ENCODE measurements around the gene GMFB. TPM values are rescaled to one million over a fixed set of nuclear protein-coding genes. Genes with fewer than 3 reads are reported as not detected.

Gene GMFB
- total RNA-seq, 2 experiments from 2014 or later: 29.7 to 31.2 TPM

DNA sequence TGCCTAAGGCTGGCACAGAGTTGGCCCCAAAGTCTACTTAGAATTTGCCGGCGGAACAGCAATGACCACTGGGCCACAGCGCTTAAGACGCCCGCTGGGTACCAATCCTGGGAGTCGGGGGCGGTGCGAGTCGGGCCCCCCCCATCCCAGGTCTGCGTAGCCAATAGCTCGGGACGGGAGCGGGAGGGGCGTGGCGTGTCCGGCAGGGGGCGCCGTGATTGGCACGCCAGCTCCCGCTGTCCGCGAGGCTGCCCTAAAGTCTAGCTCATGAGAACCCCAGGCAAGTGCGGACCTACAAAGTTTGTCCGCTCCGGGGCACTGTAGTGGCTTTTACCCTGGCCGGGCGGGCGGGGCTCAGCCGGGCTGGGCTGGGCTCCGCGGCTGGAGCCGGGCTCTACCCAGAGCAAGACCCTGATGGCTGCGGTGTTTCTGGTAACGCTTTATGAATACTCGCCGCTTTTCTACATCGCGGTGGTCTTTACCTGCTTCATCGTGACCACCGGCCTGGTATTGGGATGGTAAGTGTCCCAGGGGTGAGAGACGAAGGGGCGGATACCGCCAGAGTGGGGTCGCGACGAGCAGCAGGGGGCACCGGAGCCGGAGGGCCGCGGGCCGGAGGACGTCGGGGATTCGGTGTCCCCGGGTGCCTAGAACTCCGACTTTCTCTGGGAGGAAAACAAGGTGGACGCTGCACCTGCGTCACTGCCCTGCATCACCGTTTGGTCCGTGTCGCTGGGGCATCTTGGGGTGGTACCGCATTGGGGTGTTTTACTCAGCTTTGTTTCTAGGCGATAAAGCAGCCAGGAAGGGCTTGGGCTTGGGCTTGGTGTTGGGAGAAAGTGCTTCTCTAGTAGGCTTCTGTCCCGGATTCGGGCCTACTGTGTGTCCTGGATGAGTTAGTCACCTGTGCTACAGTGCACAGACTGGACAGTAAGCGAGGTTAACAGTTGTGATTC, 21.0 kb upstream of the GMFB start, which contains the start of gene CGRRF1:
TSS of gene CGRRF1 (plus strand) at position 361 of the 956 bp plus-strand sequence. CDS start at position 415, 54 bp downstream.
- H3K27me3 Mint-ChIP-seq: peaks cover 5% of the 10 kb centered on the region
- peaks cover 26% of the 10 kb centered on the region for H3K4me1 Mint-ChIP-seq
- peak within 1 kb of the TSS; percentile 84 for H3K27ac Mint-ChIP-seq
- peak within 1 kb of the TSS; percentile 87 for H3K4me3 Mint-ChIP-seq
- CTCF ChIA-PET: interaction anchor here (0.8 to 3.8 kb wide), 13 partner anchors 10 to 297 kb away, joined by 3 to 16 read pairs (median 4); partner anchors contain the start of genes CDKN3 and GMFB
- DNase-seq: peak; percentile 98
- no peaks in the 10 kb centered on the region for H3K9me3 Mint-ChIP-seq (ENCODE audit: low read depth)
- H3K36me3 Mint-ChIP-seq: peaks cover 3% of the 10 kb centered on the region
- peak; percentile 99 for ATAC-seq

DNA sequence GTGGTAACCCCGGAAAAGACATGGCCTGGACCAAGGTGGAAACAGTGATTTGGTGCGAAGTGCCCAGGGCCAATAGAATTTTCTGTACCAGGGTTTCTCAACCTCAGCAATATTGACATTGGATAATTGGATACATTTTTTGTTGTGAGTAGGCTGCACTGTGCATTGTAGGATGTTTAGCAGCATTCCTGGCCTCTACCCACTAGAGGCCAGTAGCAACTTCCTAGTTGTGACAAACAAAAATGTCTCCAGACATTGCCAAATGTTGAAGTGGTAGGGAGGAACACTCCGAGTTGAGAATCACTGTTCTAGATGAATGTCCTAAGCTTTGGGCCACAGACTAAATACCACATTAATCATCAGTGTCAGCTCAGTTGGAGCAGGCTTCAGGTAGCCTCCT, 14.7 kb upstream of the GMFB start:
- Mint-ChIP-seq H3K4me3 (no peak overlapping the region), H3K27me3 (peaks cover 26% of the 10 kb centered on the region), H3K9me3 (ENCODE audit: low read depth) (no peaks in the 10 kb centered on the region), H3K4me1 (peaks cover 4% of the 10 kb centered on the region), H3K27ac (no peak overlapping the region), H3K36me3 (no peaks in the 10 kb centered on the region)
- CTCF ChIA-PET: interaction anchor here (0.7 to 1.6 kb wide), 4 partner anchors 13 to 1701 kb away, joined by 3 to 4 read pairs (median 4); partner anchors contain the start of gene MAPK1IP1L
- no peak for ATAC-seq
- no peak for DNase-seq

DNA sequence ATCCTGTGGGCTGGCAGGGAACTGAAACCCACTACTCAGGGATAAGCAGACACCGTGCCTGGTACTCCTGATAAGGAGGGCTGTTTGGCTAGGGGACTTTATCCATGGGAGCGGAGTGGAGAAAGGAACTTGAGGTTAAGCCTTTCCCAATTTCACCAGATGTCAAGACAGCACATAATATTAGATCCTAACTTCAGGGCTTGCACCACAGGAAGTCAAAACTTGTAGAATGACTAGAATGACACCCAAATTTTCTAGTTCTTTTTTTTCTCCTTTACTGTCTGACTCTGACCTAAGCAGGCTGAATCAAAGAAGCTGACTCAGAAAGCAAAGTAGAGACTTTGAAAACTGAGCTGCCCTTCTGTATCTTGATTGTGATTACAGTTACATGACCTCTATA, 13.8 kb upstream of the GMFB start:
- DNase-seq: no peak
- Mint-ChIP-seq H3K27ac (no peak overlapping the region), H3K4me1 (peaks cover 4% of the 10 kb centered on the region), H3K9me3 (ENCODE audit: low read depth) (no peaks in the 10 kb centered on the region), H3K27me3 (peaks cover 31% of the 10 kb centered on the region), H3K36me3 (no peaks in the 10 kb centered on the region), H3K4me3 (no peak overlapping the region)
- CTCF ChIA-PET: interaction anchor here (0.7 to 1.6 kb wide), 2 partner anchors 12 to 1702 kb away, joined by 3 to 4 read pairs; no protein-coding TSS in a partner anchor
- ATAC-seq: peak; percentile 23

DNA sequence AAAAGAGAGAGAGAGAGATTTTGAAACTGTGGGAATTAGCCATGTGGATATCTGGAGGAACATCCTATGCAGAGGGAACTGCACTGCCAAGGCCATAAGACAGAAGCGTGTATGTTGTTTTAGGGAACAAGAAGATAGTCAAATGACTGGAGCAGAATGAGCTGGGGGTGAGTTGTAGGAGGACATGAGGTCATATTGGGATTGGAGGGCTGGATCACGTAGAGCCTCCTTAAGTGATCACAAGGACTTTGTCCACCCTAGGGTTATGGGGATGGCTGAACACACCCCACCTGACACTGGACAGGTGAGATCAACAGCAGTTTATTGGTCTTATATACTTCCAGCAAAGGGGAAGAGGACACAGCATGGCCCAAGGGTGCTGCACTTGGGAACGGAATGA, 12.7 kb upstream of the GMFB start:
- Mint-ChIP-seq H3K27me3 (peaks cover 31% of the 10 kb centered on the region), H3K27ac (no peak overlapping the region), H3K9me3 (ENCODE audit: low read depth) (no peaks in the 10 kb centered on the region), H3K36me3 (no peaks in the 10 kb centered on the region), H3K4me3 (no peak overlapping the region), H3K4me1 (peaks cover 4% of the 10 kb centered on the region)
- DNase-seq (no peak), ATAC-seq (no peak)
- CTCF ChIA-PET: interaction anchor here (0.7 kb wide), 1 partner anchor 184 kb away, joined by 4 read pairs; no protein-coding TSS in a partner anchor

DNA sequence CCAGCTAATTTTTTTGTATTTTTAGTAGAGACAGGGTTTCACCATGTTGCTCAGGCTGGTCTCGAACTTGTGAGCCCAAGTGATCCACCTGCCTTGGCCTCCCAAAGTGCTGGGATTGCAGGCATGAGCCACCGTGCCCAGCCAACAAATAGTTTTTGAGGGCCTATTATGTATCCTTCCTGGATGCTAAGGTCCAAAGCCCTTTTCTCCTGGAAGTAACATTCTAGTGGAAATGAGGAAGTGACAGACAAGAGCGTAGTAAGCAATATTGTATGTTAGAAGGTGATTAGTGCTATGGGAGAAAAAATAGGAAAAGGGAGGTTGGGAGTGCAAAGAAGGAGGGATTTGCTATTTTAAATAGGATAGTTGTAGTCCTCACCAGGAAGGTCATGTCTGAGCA, 12.0 kb upstream of the GMFB start:
- Mint-ChIP-seq H3K4me3 (no peak overlapping the region), H3K9me3 (ENCODE audit: low read depth) (no peaks in the 10 kb centered on the region), H3K27ac (no peak overlapping the region), H3K27me3 (peaks cover 31% of the 10 kb centered on the region), H3K4me1 (peaks cover 5% of the 10 kb centered on the region), H3K36me3 (no peaks in the 10 kb centered on the region)
- ATAC-seq: no peak
- DNase-seq: no peak
- CTCF ChIA-PET: interaction anchor here (1.9 kb wide), 1 partner anchor 8 kb away, joined by 7 read pairs; the partner anchor contains the start of gene CGRRF1

DNA sequence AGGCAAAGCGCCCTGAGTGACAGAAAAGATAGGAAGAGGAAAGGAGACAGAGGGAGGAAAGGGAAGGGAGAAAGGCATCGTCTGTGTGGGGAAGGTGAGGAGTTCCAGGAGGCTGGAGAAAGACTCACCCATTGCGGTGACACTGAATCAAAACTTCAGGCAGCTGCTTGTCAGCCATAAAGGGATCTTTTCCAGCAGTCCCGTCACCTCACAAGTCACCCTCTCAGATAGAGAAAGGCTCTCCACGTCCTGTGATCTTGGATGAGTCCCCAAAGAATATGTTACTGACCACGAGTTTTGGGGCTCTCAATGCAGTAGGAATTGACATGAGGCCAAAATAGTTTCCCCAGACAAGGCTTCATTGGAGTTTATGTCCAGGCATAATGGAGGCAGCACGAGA, 9.8 kb upstream of the GMFB start:
- CTCF ChIA-PET: no interaction called here
- H3K9me3 Mint-ChIP-seq (ENCODE audit: low read depth): no peaks in the 10 kb centered on the region
- ATAC-seq (no peak), DNase-seq (no peak)
- H3K4me3 Mint-ChIP-seq: no peak overlapping the region
- H3K4me1 Mint-ChIP-seq: peaks cover 5% of the 10 kb centered on the region
- no peak overlapping the region for H3K27ac Mint-ChIP-seq
- peaks cover 27% of the 10 kb centered on the region for H3K27me3 Mint-ChIP-seq
- no peaks in the 10 kb centered on the region for H3K36me3 Mint-ChIP-seq

DNA sequence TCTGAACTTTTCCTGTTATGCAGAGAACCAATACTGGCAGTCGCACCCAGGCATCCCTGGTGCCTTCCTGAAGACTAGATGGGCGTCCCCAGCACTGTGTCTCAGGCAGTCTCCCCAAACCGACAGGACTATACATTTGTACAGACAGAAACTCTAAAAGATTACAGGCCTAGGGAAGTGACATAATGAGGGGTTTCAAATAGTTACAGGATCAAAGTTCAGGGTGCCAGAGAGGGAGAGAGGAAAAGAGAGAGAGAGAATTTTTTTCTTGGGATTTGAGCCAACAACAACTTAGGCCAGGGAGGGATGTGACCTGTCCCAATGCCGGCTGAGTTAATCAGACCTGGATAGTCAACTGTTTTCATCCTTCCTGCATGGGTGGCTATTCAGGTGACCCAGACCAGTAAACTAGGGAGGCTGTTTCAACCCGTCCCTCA, 9.3 kb upstream of the GMFB start:
- Mint-ChIP-seq H3K27me3 (peaks cover 27% of the 10 kb centered on the region), H3K27ac (no peak overlapping the region)
- no peak for ATAC-seq

DNA sequence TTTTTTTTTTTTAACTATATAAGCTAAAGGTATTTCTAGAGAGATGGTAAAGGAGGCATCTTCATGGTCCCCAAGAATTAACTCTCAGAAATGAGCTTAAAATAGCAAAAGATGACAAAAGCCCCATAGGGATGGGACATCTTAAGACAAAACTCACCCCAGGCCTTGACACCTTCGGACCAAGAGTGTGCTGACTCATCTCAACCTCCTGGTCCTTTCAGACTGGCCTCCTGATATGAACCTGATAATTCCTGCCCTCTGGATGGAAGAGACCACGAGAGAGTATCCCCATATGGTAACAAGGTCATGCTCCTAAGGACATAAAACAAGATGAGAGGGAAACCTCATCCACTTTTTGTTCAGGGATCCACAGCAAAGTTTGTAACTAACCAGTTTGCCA, 8.4 kb upstream of the GMFB start:
- H3K4me1 Mint-ChIP-seq: peaks cover 1% of the 10 kb centered on the region
- DNase-seq (no peak), ATAC-seq (no peak)
- no peaks in the 10 kb centered on the region for H3K36me3 Mint-ChIP-seq
- H3K4me3 Mint-ChIP-seq: no peak overlapping the region
- H3K27me3 Mint-ChIP-seq: peaks cover 23% of the 10 kb centered on the region
- H3K27ac Mint-ChIP-seq: no peak overlapping the region
- CTCF ChIA-PET: interaction anchor here (1.0 to 1.9 kb wide), 2 partner anchors 12 to 308 kb away, joined by 3 to 7 read pairs; partner anchors contain the start of gene CGRRF1
- no peaks in the 10 kb centered on the region for H3K9me3 Mint-ChIP-seq (ENCODE audit: low read depth)

More for the DNA sequence above, 9.3 kb upstream of the GMFB start:
- Mint-ChIP-seq H3K9me3 (ENCODE audit: low read depth) (no peaks in the 10 kb centered on the region), H3K4me1 (peaks cover 5% of the 10 kb centered on the region), H3K36me3 (no peaks in the 10 kb centered on the region), H3K4me3 (no peak overlapping the region)
- CTCF ChIA-PET: no interaction called here
- DNase-seq: no peak

DNA sequence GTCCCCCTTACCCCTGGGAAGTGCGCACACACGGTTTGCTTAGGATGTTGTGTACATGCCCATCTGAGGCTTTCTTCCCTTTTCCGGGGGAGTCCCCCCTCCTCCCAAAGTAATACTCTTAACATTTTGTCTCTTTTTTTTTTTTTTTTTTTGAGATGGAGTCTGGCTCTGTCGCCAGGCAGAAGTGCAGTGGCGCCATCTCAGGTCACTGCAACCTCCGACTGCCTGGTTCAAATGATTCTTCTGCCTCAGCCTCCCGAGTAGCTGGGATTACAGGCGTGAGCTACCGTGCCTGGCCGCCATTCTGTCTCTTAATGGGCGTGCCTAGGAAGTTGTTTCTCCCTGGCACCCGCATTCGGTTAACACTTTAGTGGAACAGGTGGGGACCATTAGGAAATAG, 4.5 kb upstream of the GMFB start:
- CTCF ChIA-PET: interaction anchor here (0.7 to 2.0 kb wide), 3 partner anchors 11 to 193 kb away, joined by 3 to 5 read pairs (median 4); partner anchors contain the start of gene CGRRF1
- H3K4me3 Mint-ChIP-seq: no peak overlapping the region
- ATAC-seq: no peak

DNA sequence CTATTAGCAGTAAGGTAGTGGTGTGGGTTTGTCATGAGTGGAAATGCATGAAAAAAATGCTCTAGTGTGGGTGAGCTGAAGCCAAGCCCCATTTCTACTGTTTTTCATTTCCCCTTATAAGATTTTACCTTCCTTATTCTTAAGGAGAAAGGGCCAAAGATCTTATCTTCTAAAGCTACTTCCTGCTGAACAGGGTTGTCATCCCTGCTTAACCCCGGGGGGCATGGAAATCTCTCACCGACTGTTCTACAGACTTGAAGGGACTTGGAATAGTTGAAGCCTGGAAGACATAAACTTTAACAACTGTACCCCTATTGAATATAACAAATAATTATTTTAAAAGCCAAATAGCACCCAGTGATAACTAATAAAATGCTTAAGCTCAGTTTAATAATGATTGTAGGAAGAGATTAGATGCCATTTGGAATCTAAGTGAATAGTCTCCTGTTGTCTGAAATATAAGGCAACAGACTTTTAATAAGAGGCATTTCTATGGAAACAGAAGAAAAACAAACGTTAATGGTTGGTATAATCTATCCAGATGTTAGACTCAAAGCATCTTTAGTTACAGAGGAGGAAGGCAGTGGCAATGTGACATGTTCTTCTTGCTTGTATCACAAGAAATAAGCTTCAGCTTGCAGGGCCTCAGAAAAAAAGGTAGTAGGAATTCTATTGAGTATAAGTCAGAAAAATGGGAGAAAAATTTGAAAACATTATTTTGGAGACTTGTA, 1.8 kb upstream of the GMFB start:
- CTCF ChIA-PET: interaction anchor here (1.7 kb wide), 2 partner anchors 13 to 284 kb away, joined by 4 to 5 read pairs; no protein-coding TSS in a partner anchor
- Mint-ChIP-seq H3K36me3 (peaks cover 6% of the 10 kb centered on the region), H3K4me1 (peaks cover 37% of the 10 kb centered on the region), H3K4me3 (no peak overlapping the region), H3K27me3 (no peaks in the 10 kb centered on the region), H3K27ac (no peak overlapping the region), H3K9me3 (ENCODE audit: low read depth) (no peaks in the 10 kb centered on the region)
- ATAC-seq (no peak), DNase-seq (no peak)

More for the DNA sequence above, 4.5 kb upstream of the GMFB start:
- DNase-seq: no peak
- peaks cover 3% of the 10 kb centered on the region for H3K27me3 Mint-ChIP-seq
- H3K36me3 Mint-ChIP-seq: no peaks in the 10 kb centered on the region
- no peak overlapping the region for H3K27ac Mint-ChIP-seq
- peaks cover 15% of the 10 kb centered on the region for H3K4me1 Mint-ChIP-seq
- H3K9me3 Mint-ChIP-seq (ENCODE audit: low read depth): no peaks in the 10 kb centered on the region

DNA sequence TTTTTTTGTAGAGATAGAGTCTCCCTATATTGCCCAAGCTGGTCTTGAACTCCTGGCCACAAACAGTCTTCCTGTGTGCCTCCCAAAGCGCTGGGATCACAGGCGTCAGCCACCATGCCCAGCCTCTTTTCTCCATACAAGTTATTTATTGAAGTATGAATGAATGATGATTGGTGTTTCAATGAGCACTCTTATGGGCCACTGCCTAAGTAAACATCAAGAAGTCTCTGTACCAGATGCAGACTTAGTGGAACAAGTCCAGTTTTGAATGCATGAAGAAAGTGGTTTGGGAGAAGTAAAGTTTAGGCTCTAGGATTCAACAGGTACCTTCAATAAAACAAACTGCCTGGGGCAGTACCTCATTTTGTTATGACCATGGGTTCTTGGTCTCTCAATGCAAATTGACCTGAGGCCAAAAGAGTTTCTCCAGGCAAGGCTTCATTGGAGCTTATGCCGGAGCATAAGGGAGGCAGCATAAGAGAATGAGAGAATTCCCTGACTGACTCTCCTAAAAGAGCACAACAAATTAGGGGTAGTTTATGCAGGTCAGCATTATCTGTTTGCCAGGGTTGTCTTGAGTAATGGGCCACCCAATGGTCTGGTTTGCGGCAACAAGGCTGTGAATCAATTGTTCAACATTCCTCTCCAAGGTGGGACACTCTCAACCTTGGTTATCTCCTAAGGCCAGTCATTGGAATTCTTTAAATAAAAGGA, 1.1 kb upstream of the GMFB start:
- H3K36me3 Mint-ChIP-seq: peaks cover 6% of the 10 kb centered on the region
- ATAC-seq: no peak
- no peaks in the 10 kb centered on the region for H3K27me3 Mint-ChIP-seq
- CTCF ChIA-PET: interaction anchor here (1.0 to 1.9 kb wide), 5 partner anchors 13 to 284 kb away, joined by 3 to 8 read pairs (median 4); partner anchors contain the start of gene CGRRF1
- peak overlapping the region; percentile 80 for H3K4me3 Mint-ChIP-seq
- H3K4me1 Mint-ChIP-seq: peaks cover 43% of the 10 kb centered on the region
- H3K9me3 Mint-ChIP-seq (ENCODE audit: low read depth): no peaks in the 10 kb centered on the region
- DNase-seq: no peak
- peak overlapping the region; percentile 92 for H3K27ac Mint-ChIP-seq

DNA sequence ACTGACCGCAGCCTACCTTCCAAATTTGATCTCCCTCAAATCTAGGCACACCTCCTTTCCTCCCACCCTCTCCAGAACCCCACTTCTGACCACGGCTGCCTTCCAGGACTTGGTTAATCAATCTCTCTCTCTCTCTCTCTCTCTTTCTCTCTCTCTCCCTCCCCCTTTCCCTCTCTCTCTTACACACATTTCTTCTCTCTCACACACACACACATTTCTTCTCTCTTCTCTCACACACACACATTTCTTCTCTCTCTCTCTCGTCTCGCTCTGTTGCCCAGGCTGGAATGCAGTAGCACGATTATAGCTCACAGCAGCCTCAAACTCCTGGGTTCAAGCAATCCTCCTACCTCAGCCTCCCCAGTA, 521 bp upstream of the GMFB start:
- no peaks in the 10 kb centered on the region for H3K9me3 Mint-ChIP-seq (ENCODE audit: low read depth)
- peak overlapping the region; percentile 92 for H3K27ac Mint-ChIP-seq
- DNase-seq (peak; percentile 41), ATAC-seq (no peak)
- CTCF ChIA-PET: interaction anchor here (1.0 to 1.9 kb wide), 5 partner anchors 21 to 285 kb away, joined by 3 to 8 read pairs (median 4); partner anchors contain the start of genes CDKN3 and CGRRF1
- no peaks in the 10 kb centered on the region for H3K27me3 Mint-ChIP-seq
- peaks cover 10% of the 10 kb centered on the region for H3K36me3 Mint-ChIP-seq
- H3K4me3 Mint-ChIP-seq: peak overlapping the region; percentile 80
- peaks cover 49% of the 10 kb centered on the region for H3K4me1 Mint-ChIP-seq

Measured in activated CD8-positive, alpha-beta memory T cell treated with anti-CD3 and anti-CD28 coated beads, Interleukin-2, amount 10 ng/mL, durations not matched to agents 7 days and 5 days (primary cell).